ENCODE data around the gene SCTR.

DNA sequence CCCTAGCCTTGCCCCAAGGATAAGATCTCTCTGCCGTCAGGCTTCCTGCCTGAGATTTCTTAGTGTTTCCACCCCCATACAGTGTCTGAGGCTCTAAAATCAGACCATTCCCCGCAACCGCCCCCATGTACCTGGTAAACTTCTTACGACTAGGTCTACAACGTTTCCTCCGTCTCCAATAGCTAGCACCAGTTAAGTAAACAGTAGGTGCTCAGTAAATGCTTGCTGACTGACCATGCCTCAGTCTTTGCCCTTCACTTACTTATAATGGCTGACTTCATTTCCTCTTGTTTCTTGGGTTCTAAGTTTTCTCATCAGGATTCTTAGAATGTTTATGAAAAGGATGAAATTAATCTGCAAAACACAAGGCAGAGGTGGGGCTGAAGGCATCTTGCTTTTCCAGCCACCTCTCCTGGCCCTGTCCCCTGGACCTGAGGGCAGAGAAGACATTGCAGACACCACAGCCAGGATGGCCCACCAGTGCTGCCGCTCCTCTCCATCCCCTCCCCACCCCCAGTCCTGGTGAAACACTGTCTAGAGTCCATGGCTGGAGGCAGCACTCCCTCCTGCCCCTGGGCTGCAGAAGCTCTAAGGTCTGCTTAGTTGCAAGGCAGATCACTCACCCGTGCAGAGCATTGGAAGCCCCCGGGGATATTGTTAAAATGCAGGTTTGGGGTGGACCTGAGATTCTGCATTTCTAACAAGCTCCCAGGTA lies 75.7 kb downstream of the SCTR start:
- TF ChIP-seq ZFP3 (CRISPR knock-in tag; IDR thresholded peaks at IDR 0.05) (no peak), ARNTL (CRISPR knock-in tag; IDR thresholded peaks at IDR 0.05; ENCODE audit: borderline replicate concordance, low read depth) (no peak), RARB (CRISPR knock-in tag; IDR thresholded peaks at IDR 0.05) (no peak), TCF4 (CRISPR knock-in tag; IDR thresholded peaks at IDR 0.05; ENCODE audit: borderline replicate concordance) (no peak), OSR1 (CRISPR knock-in tag; IDR thresholded peaks at IDR 0.05) (no peak), TOX (CRISPR knock-in tag; IDR thresholded peaks at IDR 0.05; ENCODE audit: borderline replicate concordance) (no peak)
- TF ChIP-seq, protein P1, sequence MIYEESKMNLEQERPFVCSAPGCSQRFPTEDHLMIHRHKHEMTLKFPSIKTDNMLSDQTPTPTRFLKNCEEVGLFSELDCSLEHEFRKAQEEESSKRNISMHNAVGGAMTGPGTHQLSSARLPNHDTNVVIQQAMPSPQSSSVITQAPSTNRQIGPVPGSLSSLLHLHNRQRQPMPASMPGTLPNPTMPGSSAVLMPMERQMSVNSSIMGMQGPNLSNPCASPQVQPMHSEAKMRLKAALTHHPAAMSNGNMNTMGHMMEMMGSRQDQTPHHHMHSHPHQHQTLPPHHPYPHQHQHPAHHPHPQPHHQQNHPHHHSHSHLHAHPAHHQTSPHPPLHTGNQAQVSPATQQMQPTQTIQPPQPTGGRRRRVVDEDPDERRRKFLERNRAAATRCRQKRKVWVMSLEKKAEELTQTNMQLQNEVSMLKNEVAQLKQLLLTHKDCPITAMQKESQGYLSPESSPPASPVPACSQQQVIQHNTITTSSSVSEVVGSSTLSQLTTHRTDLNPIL (CRISPR knock-in tag; IDR thresholded peaks at IDR 0.05; ENCODE audit: low read depth), result no peak
- TF ChIP-seq, protein P2, sequence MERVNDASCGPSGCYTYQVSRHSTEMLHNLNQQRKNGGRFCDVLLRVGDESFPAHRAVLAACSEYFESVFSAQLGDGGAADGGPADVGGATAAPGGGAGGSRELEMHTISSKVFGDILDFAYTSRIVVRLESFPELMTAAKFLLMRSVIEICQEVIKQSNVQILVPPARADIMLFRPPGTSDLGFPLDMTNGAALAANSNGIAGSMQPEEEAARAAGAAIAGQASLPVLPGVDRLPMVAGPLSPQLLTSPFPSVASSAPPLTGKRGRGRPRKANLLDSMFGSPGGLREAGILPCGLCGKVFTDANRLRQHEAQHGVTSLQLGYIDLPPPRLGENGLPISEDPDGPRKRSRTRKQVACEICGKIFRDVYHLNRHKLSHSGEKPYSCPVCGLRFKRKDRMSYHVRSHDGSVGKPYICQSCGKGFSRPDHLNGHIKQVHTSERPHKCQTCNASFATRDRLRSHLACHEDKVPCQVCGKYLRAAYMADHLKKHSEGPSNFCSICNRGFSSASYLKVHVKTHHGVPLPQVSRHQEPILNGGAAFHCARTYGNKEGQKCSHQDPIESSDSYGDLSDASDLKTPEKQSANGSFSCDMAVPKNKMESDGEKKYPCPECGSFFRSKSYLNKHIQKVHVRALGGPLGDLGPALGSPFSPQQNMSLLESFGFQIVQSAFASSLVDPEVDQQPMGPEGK (CRISPR knock-in tag; IDR thresholded peaks at IDR 0.05; ENCODE audit: borderline replicate concordance), result no peak

All from SK-N-SH treated with all-trans-retinoic acid at 6 μM for 48 hours (cell line).